OCI-LY7 (cell line): ENCODE measurements around the gene SLC4A9. TPM values are rescaled to one million over a fixed set of nuclear protein-coding genes. Genes with fewer than 3 reads are reported as not detected.

Experiments
- BruUV-seq: library from RNA; stranded (reverse); fragments of 400-500 nt; replicated peaks from 2 replicates; lab custom pipeline; 2021; lab: Mats Ljungman, UMichigan
- CTCF ChIA-PET: fragments of 300-600 bp; sonication (Branson Sonifier 250); formaldehyde crosslinking; loops from one replicate; lab custom pipeline; 2022; ENCODE audit warnings: antibody characterized with exemption; ENCODE audit not compliant: unreplicated experiment; lab: Charles Lee
- POLR2A ChIA-PET: fragments of 300-600 bp; sonication (Branson Sonifier 250); formaldehyde crosslinking; loops from one replicate; lab custom pipeline; 2022; ENCODE audit warnings: antibody characterized with exemption; lab: Charles Lee
- DNase-seq: peaks from one replicate; pipeline ENCODE4 v3.0.0-alpha.2; 2015; ENCODE audit warnings: low spot score
- H2AFZ ChIP-seq: fragments of 200-600 bp; sonication (generic), shearing (Covaris generic); 2 replicates; pipeline ENCODE4 v1.6.1; 2014; ENCODE audit warnings: mild to moderate bottlenecking, antibody characterized with exemption, low read length, moderate library complexity
- H3K27ac ChIP-seq: fragments of 200-600 bp; sonication (generic); 2 replicates; pipeline ENCODE4 v1.5.1; 2014; ENCODE audit warnings: mixed run types, low read depth, mild to moderate bottlenecking, moderate library complexity, low read length, inconsistent platforms; ENCODE audit not compliant: poor library complexity, severe bottlenecking
- H3K36me3 ChIP-seq: fragments of 200-600 bp; sonication (generic); 2 replicates; pipeline ENCODE4 v1.6.1; 2014; ENCODE audit warnings: mild to moderate bottlenecking, antibody characterized with exemption, low read length, moderate library complexity, mixed read lengths; ENCODE audit not compliant: insufficient read depth
- H3K4me1 ChIP-seq: fragments of 200-600 bp; sonication (generic); 2 replicates; pipeline ENCODE4 v1.5.1; 2014; ENCODE audit warnings: mild to moderate bottlenecking, low read length; ENCODE audit not compliant: insufficient read depth, poor library complexity, severe bottlenecking
- H3K4me2 ChIP-seq: fragments of 200-600 bp; sonication (generic); 2 replicates; pipeline ENCODE4 v1.6.1; 2014; ENCODE audit warnings: mild to moderate bottlenecking, low read length
- H3K4me3 ChIP-seq: fragments of 200-600 bp; sonication (generic); 2 replicates; pipeline ENCODE4 v1.5.1; 2014; ENCODE audit warnings: mild to moderate bottlenecking, low read depth, low read length; ENCODE audit not compliant: poor library complexity, severe bottlenecking
- H3K79me2 ChIP-seq: fragments of 200-600 bp; sonication (generic); 2 replicates; pipeline ENCODE4 v1.6.1; 2016; ENCODE audit warnings: low read depth, mild to moderate bottlenecking, low read length, moderate library complexity, mixed read lengths; ENCODE audit not compliant: insufficient read depth
- H3K9me2 ChIP-seq: fragments of 200-600 bp; sonication (generic); 2 replicates; pipeline ENCODE4 v1.6.1; 2016; ENCODE audit warnings: mild to moderate bottlenecking, low read length, mixed read lengths; ENCODE audit not compliant: insufficient read depth
- H3K9me3 ChIP-seq: fragments of 200-600 bp; sonication (generic); 2 replicates; pipeline ENCODE4 v1.6.1; 2014; ENCODE audit warnings: mild to moderate bottlenecking, mixed run types, low read length, mixed read lengths
- H4K20me1 ChIP-seq: fragments of 200-600 bp; sonication (generic); 2 replicates; pipeline ENCODE4 v1.6.1; 2014; ENCODE audit warnings: mild to moderate bottlenecking, antibody characterized with exemption, low read length, moderate library complexity, mixed read lengths; ENCODE audit not compliant: insufficient read depth
- CTCF ChIP-seq: fragments of 200-600 bp; sonication (generic); conservative IDR thresholded peaks from 2 replicates; pipeline ENCODE4 v1.5.1; 2014; ENCODE audit warnings: mild to moderate bottlenecking, antibody characterized with exemption, low read length, moderate library complexity, mixed read lengths
- EZH2phosphoT487 ChIP-seq: fragments of 200-600 bp; sonication (generic); IDR thresholded peaks from 2 replicates; pipeline ENCODE4 v1.6.1; 2018; ENCODE audit warnings: low read depth, borderline replicate concordance, mild to moderate bottlenecking, mixed run types, antibody characterized with exemption, low read length, moderate library complexity, mixed read lengths
- intact Hi-C: fragments of 100-400 bp; cut with micrococcal nuclease; formaldehyde crosslinking; loops from one replicate; pipeline ENCODE4 v1.10.0; 2022; ENCODE audit not compliant: unreplicated experiment
- total RNA-seq, 2 experiments: library from RNA; depleted of rRNA in 1 of 2; stranded (reverse); fragments of >200 nt in 1 of 2; shearing (Covaris generic) in 1 of 2; gene quantifications; 2 replicates each; pipeline ENCODE4 v1.2.3, GENCODE V29; 2014 to 2022

The SLC4A9 gene
- total RNA-seq, 2 experiments from 2014 or later, result 0.22 to 2.6 TPM

- no TSS peak for BruUV-seq
- Histone ChIP-seq H3K9me3 (no peaks in the 10 kb centered on the region), H3K9me2 (no peaks in the 10 kb centered on the region), H3K79me2 (no peaks in the 10 kb centered on the region), H4K20me1 (no peaks in the 10 kb centered on the region), H3K27ac (no peak overlapping the region), H3K4me2 (no peak overlapping the region), H3K4me3 (no peak overlapping the region), H3K4me1 (no peaks in the 10 kb centered on the region), H2AFZ (no peak overlapping the region), H3K36me3 (no peaks in the 10 kb centered on the region)
- DNase-seq, result no peak
- POLR2A ChIA-PET, result interaction anchor here (1.0 kb wide), 1 partner anchor 22 kb away, joined by 3 read pairs; no protein-coding TSS in a partner anchor
- CTCF ChIA-PET, result no interaction called here
- intact Hi-C loops, result no loop called here
- no peak for TF ChIP-seq CTCF
Measured at GRCh38 chr5:140381972-140382371, 22.0 kb downstream of the SLC4A9 start.

GRCh38 chr5:140382866-140383265 lies 22.9 kb downstream of the SLC4A9 start:
- Histone ChIP-seq H3K79me2 (no peaks in the 10 kb centered on the region), H2AFZ (no peak overlapping the region), H3K27ac (no peak overlapping the region), H4K20me1 (no peaks in the 10 kb centered on the region), H3K4me1 (no peaks in the 10 kb centered on the region), H3K4me3 (no peak overlapping the region), H3K36me3 (no peaks in the 10 kb centered on the region), H3K9me3 (no peaks in the 10 kb centered on the region), H3K9me2 (no peaks in the 10 kb centered on the region), H3K4me2 (no peak overlapping the region)
- no peak for DNase-seq
- POLR2A ChIA-PET, result no interaction called here
- intact Hi-C loops, result no loop called here
- TF ChIP-seq EZH2phosphoT487 (no peak), CTCF (no peak)
- CTCF ChIA-PET, result no interaction called here
- BruUV-seq, result no TSS peak

GRCh38 chr5:140383300-140383699 lies 23.3 kb downstream of the SLC4A9 start:
- no peaks in the 10 kb centered on the region for H3K79me2 ChIP-seq
- no peak for TF ChIP-seq EZH2phosphoT487
- POLR2A ChIA-PET, result interaction anchor here (0.8 kb wide), 1 partner anchor 249 kb away, joined by 4 read pairs; no protein-coding TSS in a partner anchor
- no peak overlapping the region for H2AFZ ChIP-seq
- H3K4me3 ChIP-seq, result no peak overlapping the region
- intact Hi-C loops, result no loop called here
- H4K20me1 ChIP-seq, result no peaks in the 10 kb centered on the region
- H3K4me2 ChIP-seq, result no peak overlapping the region
- BruUV-seq, result no TSS peak
- no peaks in the 10 kb centered on the region for H3K9me2 ChIP-seq
- CTCF ChIA-PET, result no interaction called here
- DNase-seq, result no peak
- H3K4me1 ChIP-seq, result no peaks in the 10 kb centered on the region
- H3K9me3 ChIP-seq, result no peaks in the 10 kb centered on the region
- H3K27ac ChIP-seq, result no peak overlapping the region
- H3K36me3 ChIP-seq, result no peaks in the 10 kb centered on the region
